GM19455 (cell line): ENCODE data around the gene PUS3.
"Not testable (repeated sequence)": the region's sequence is repeated elsewhere in the genome, so short reads cannot be mapped to it uniquely, and the experiment has no call there.

ENCODE experiments used
- ATAC-seq: cut with Tn5 transposase; IDR thresholded peaks from one replicate; pipeline ENCODE4 v1.9.1; 2021; ENCODE audit not compliant: unreplicated experiment

Gene PUS3

GRCh38 chr11:125921042-125921441, 18.0 kb upstream of the PUS3 start:
- no peak for ATAC-seq

GRCh38 chr11:125918140-125918840, 15.3 kb upstream of the PUS3 start:
- no peak for ATAC-seq

- no peak for ATAC-seq
These were observed 13.8 kb upstream of the PUS3 start for GRCh38 chr11:125916683-125917347.

GRCh38 chr11:125914601-125915000, 11.6 kb upstream of the PUS3 start:
- not testable (repeated sequence) for ATAC-seq

- no peak for ATAC-seq
These were observed 7.3 kb upstream of the PUS3 start for GRCh38 chr11:125910226-125910849.

GRCh38 chr11:125904678-125905077, 1.7 kb upstream of the PUS3 start:
- ATAC-seq: no peak

- no peak for ATAC-seq
These were observed 979 bp upstream of the PUS3 start, which contains the start of gene DDX25 for GRCh38 chr11:125903711-125904659. TSS of gene DDX25 (plus strand) at chr11:125904508. CDS start at chr11:125904518, 10 bp downstream.

GRCh38 chr11:125902277-125902926, 604 bp downstream of the PUS3 start:
- ATAC-seq: no peak

GRCh38 chr11:125901872-125902271, 1.1 kb downstream of the PUS3 start:
- no peak for ATAC-seq

- ATAC-seq: no peak
These were observed 10.0 kb downstream of the PUS3 start for GRCh38 chr11:125892994-125893393.

GRCh38 chr11:125892071-125892470, 10.9 kb downstream of the PUS3 start:
- no peak for ATAC-seq

GRCh38 chr11:125890447-125891100, 12.4 kb downstream of the PUS3 start:
- no peak for ATAC-seq

GRCh38 chr11:125887373-125888324, 15.4 kb downstream of the PUS3 start, which contains the start of gene HYLS1:
TSS of gene HYLS1 (plus strand) at chr11:125887668. CDS start at chr11:125899369, 11,701 bp downstream.
- peak; percentile 86 for ATAC-seq

GRCh38 chr11:125886997-125887372, 16.0 kb downstream of the PUS3 start:
- peak; percentile 41 for ATAC-seq

GRCh38 chr11:125883375-125883774, 19.6 kb downstream of the PUS3 start:
- ATAC-seq: no peak

- ATAC-seq: no peak
These were observed 21.7 kb downstream of the PUS3 start for GRCh38 chr11:125881291-125881690.

GRCh38 chr11:125874556-125875124, 28.4 kb downstream of the PUS3 start:
- peak; percentile 92 for ATAC-seq

- peak; percentile 21 for ATAC-seq
These were observed 29.0 kb downstream of the PUS3 start for GRCh38 chr11:125873881-125874555.
